ENCODE results near the gene NCF2.

DNA sequence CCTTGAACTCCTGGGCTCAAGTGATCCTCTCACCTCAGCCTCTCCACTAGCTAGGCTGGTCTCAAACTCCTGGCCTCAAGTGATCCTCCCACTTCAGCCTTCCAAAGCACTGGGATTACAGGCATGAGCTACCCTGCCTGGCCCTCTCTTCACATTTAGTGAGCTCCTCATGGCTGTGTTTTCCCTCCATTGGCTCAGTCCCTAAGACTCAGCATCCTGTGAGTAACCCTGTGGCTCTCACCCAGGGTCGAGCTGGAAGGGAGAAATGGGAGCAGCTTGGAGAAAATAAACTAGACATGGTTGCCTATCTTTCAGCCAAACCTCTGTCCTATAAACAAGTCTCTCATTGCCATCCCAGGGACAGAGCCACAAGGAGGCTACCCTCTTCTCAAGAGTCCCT lies 17.5 kb downstream of the NCF2 start:
- TF ChIP-seq, protein P1, sequence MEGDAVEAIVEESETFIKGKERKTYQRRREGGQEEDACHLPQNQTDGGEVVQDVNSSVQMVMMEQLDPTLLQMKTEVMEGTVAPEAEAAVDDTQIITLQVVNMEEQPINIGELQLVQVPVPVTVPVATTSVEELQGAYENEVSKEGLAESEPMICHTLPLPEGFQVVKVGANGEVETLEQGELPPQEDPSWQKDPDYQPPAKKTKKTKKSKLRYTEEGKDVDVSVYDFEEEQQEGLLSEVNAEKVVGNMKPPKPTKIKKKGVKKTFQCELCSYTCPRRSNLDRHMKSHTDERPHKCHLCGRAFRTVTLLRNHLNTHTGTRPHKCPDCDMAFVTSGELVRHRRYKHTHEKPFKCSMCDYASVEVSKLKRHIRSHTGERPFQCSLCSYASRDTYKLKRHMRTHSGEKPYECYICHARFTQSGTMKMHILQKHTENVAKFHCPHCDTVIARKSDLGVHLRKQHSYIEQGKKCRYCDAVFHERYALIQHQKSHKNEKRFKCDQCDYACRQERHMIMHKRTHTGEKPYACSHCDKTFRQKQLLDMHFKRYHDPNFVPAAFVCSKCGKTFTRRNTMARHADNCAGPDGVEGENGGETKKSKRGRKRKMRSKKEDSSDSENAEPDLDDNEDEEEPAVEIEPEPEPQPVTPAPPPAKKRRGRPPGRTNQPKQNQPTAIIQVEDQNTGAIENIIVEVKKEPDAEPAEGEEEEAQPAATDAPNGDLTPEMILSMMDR (IDR thresholded peaks at IDR 0.05), result no peak
- no peak for TF ChIP-seq POLR2AphosphoS5 (IDR thresholded peaks at IDR 0.05)

Data from esophagus muscularis mucosa (tissue), 3 donors.